HG02885 (cell line): ENCODE results near the gene ENTPD5.
A peak's percentile ranks its signal among the peaks of the same experiment; 100 is the strongest.
"Not testable (repeated sequence)": the region's sequence is repeated elsewhere in the genome, so short reads cannot be mapped to it uniquely, and the experiment has no call there.

Experiments used
- ATAC-seq: cut with Tn5 transposase; IDR thresholded peaks from one replicate; pipeline ENCODE4 v1.9.1; 2021; ENCODE audit warnings: mild to moderate bottlenecking; ENCODE audit not compliant: unreplicated experiment, poor library complexity

The ENTPD5 gene

DNA sequence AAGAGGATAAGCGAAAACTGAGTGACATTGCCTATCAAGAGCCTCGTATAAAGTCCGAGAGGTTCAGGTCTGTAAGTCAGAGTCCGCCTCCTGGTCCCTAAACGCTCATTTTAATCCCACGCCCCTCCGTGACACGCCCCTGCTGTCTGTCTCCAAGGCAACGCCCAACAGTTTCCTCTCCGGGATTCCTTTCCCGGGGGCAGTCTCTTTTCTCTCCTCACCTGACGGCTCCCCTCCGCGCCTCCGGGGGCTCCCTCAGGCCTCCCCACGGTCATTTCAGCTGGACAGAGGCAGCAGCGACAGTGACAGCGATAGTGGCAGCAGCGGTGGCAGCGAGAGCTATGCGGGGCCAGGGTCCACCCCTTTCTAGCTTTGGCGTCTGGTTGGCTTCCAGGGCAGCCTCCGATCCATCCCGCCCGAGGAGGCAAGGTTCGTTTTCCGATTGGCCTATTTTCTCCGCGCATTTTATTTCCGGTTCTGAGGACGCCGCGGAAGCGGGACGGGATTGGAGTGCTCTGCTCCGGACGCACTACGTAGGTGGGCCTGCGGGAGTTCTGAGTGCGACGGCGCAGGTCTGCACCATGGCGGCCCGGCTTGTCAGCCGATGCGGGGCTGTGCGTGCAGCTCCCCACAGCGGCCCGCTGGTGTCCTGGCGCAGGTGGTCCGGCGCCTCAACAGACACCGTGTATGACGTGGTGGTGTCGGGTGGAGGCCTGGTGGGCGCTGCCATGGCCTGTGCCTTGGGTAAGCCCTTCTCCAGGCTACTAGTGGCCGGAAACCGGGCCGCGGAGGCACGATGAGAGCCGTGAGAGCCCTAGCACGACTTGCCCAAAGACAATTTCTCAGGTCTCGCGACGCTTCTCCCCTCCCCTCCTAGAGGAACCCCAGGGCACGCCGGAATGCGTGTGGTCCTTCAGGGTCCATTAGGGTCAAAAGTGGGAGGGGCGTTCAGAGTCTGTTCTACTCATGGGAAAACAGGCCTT lies 69.0 kb downstream of the ENTPD5 start, which contains the start of the genes COQ6 and FAM161B:
Gene COQ6, plus strand, starts transcription at position 551 of the 983 bp plus-strand sequence. Its CDS starts 31 bp downstream, at position 582.
Gene FAM161B, minus strand, starts transcription at position 343 of the 983 bp plus-strand sequence. Its CDS starts 68 bp downstream, at position 275.
- ATAC-seq, result peak; percentile 82

DNA sequence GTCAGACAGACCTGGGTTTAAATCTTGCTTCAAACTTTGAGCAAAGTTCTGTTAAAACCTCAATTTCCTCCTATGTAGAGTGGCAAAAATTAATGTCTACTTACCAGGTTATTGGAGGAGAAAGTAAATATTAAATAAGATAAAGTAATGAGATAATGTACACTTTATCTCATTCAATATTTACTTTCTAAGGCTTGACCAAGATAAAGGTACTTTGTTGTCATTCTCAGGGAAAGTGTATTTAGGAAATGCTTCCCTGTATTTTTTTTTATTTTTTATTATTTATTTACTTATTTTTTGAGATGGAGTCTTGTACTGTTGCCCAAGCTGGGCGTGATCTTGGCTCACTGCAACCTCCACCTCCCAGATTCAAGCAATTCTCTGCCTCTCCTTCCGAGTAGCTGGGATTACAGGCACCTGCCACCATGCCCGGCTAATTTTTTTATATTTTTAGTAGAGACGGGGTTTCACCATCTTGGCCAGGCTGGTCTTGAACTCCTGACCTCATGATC lies 73.9 kb downstream of the ENTPD5 start:
- ATAC-seq, result no peak

DNA sequence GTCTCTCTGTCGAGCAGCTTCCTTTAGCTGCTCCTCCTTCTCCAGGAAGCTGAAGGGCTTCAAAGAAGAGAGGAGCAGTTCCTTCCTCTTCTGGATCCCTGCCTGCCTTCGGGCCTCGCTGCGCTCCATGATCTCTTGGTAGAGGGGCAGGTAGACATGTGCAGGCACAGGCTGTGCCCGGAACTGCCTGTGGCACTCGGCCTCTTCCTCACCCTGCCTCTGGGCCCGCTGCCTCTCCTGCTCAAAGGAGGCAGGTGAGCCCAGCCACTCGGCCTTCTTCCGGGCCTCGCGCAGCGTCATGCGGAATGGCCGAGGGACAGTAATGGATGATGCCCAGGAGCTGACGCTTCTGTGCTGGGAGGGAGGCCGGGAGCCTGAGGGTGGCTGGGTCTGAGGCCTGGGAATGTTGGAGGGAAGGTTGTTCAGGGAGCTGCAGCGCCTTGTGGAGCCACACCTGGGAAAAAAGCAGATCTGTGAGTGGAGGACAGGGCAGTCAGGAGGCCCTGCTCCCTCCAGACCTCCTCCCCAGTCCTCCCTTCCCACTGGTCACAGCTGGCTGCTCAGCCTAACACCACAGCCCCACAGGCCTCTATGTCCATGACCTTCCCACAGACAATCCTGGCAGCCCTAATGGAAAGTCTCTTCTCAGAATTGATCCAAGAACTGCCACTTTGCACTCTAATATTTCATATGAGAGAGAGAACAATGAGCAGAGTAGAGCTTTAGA lies 74.5 kb downstream of the ENTPD5 start:
- ATAC-seq, result no peak

DNA sequence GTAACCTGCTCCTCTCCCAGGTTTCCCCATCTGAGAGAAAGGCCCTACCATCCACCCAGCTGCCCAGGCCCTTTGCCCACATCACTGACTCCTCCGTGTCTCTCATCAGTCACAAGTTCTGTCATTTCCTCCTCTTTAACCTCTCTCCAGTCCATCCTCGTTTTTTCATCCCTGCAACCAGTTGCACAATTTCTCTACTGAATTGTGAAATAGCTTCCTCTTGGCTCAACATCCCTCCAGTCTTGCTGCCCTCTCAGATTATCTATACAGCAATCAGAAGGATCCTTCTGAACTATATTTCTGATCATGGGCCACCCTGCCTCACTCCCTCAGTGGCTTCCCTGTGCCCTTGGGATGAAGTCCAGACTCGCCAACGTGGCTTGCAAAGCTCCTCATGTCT lies 76.0 kb downstream of the ENTPD5 start:
- no peak for ATAC-seq

DNA sequence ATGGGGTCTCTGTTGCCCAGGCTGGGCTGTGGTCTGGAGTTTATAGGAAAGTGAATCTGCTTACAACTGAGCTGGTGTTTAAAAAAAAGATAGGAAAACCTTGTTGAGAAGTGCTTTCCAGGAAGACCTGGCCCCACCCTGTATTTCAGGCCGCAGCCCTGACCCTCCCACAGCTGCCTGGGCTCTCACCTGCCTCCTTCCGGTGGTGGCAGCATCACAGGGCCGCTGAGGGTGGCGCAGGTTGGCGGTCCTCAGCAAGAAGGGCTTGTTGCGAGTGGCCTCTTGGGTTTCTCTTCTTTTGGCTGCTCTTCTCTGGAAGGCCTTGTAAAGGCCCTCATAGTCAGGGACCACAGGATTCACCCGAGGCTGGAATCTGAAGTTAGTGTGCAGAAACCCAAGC lies 76.9 kb downstream of the ENTPD5 start:
- no peak for ATAC-seq

DNA sequence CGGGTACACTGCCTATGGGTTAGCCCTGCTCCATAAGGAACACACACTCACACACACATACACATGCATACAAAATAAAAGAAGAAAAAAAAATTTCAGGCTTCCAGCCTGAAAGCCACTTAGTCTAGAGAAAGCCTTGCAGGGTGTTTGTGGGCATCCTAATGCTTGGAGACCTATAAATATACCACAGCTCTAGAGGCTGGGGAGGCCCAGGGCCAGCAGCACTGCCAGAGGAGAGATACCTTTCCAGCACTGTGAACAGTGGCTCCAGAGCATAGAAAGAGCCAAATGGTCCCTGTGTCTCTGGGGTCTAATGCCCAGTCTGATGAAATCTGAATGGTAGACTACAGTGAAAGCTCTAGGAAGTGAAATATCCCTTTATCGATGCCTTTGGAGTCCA lies 82.1 kb downstream of the ENTPD5 start:
- ATAC-seq, result no peak

DNA sequence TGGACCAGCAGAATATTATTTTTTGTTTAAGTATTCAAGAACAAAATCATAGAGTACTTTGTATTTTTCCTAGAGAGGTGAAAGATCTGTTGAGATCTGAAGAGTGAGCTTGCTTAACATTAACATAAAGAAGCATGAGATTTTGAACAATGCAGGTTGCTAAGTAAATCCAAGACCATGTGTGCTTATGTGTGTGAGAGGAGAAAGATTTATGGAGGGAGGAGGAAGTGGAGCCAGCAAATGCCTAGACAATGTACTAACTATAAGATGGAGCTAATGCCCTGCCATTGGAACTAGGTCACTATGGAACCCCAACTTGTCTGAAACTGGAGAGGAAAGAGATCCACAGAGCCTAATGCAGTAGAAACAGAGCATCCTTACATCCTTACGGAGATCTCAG lies 82.5 kb downstream of the ENTPD5 start:
- no peak for ATAC-seq

DNA sequence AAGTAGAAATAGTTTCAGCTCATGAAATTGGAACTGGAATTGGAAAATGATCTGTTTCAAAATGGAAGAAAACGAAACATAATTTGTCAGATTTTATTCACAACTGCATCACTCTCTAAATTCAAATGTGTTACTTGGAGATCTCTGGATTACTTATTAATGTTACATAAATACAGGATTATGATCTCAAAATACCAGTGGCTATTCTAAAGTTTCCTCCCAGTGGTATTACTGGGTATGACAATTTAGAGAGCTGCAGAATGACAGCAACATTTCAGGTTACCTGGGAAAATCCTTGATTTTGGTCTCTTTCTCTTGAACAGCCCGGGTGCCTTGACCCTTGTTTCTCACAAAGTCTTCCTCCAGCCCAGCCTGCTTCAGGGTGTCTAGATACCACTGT lies 83.4 kb downstream of the ENTPD5 start:
- ATAC-seq, result no peak

DNA sequence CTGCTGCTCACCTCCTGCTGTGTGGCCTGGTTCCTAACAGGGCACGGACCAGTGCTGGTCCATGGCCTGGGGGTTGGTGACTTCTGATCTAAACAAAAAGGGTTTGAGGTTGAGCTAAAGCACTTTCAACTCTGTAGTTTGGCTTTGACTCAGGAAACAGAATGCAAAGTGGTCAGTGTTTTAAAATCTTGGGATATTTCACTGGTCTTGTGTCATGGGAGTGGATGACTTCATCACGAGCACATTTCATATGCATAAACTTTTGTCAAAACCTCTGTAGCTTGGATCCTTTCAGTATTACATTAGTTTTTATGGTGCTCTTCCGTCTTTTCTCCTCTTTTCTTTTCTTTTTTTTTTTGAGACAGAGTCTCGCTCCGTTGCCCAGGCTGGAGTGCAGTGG lies 94.8 kb downstream of the ENTPD5 start:
- ATAC-seq, result no peak

DNA sequence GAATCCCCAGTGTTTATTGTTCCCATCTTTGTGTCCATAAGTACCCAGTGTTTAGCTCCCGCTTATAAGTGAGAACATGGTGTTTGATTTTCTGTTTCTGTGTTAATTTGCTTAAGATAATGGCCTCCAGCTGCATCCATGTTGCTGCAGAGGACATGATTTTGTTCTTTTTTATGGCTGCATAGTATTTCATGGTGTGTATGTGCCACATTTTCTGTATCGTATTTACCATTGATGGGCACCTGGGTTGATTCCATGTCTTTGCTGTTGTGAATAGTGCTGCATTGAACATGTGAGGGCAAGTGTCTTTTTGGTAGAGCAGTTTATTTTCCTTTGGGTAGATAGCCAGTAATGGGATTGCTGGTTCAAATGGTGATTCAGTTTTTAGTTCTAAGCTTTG lies 99.6 kb downstream of the ENTPD5 start:
- not testable (repeated sequence) for ATAC-seq

DNA sequence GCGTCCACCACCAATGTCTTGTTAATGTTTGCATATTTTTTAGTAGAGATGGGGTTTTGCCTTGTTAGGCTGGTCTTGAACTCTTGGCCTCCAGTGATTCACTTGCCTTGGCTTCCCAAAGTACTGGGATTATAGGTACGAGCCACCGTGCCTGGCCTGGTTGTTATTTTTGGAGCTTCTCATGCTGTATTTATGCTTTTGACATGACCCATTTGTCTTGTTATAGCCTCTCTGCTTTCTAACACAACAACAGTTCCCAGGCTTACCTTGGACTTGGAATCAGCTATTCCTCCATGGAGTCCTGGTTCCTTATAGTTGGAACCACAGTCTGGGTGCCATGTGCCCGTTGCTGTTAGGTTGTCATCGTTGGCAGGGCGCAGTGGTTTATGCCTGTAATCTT lies 102.8 kb downstream of the ENTPD5 start:
- ATAC-seq, result no peak

DNA sequence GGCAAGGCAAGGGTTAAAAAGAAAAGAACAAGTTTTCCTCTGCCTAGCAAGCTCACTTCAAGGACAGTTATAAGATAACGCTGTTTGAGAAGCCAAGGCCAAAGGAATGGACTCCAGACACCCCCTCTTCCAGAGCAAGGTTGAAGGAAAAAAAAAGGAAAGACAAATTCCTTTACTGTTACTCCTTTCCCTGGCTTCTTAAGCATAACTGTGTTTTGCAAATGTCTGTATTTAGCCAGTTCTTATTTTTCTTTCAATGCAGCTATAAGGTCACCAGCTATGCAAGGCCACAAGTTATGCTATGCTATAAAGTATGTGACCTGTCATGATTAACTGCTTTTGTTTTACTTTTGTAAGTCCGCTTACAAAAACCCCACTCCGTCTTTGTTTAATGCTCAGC lies 105.8 kb downstream of the ENTPD5 start:
- ATAC-seq, result no peak

DNA sequence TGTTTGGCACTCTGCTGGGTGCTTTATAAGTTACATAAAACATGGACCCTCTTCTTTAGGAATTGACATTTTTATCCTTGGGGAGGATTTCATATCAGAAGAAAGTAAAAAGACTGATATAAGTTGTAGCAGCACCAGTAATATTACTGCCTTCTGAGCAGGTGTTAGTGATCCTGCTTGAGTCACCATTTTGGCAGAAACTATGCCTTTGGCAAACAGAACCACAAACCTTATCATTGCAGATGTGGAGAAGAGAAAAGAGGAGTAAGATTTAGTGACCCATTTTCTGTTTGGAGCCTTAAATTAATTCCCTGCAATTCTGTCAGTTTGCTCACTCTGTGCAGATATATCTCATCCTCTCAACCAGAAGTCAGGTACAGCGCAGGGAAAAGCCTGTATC lies 109.4 kb downstream of the ENTPD5 start:
- ATAC-seq, result no peak
